GM12878 (cell line): ENCODE data around the gene HCST.

Source experiments
- EP300 ChIP-seq, 2 experiments: fragments of 150-350 bp in 1 of 2; IDR thresholded peaks; 2 replicates each; pipeline ENCODE4 v1.6.1; 2011 to 2012; ENCODE audit warnings: low read depth in 2 of 2, low read length in 2 of 2, borderline replicate concordance in 1 of 2, improper control_type of control experiment in 1 of 2, inconsistent platforms in 1 of 2; ENCODE audit not compliant: control insufficient read depth in 1 of 2
- EZH2 ChIP-seq: IDR thresholded peaks from 2 replicates; pipeline ENCODE4 v1.6.1; 2012; ENCODE audit warnings: low read depth, mild to moderate bottlenecking, control low read depth, inconsistent platforms, low read length, borderline replicate concordance; ENCODE audit not compliant: control insufficient read depth
- HCFC1 ChIP-seq: fragments of 150-350 bp; IDR thresholded peaks from 2 replicates; pipeline ENCODE4 v1.6.1; 2014; ENCODE audit warnings: low read length
- POLR2AphosphoS5 ChIP-seq: IDR thresholded peaks from 2 replicates; pipeline ENCODE4 v1.6.1; 2011; ENCODE audit warnings: mild to moderate bottlenecking, low read length, inconsistent platforms
- RELA ChIP-seq: fragments of 450-650 bp; IDR thresholded peaks from 2 replicates; pipeline ENCODE4 v1.8.0; 2014; ENCODE audit warnings: borderline replicate concordance; ENCODE audit not compliant: partially characterized antibody
- SIN3A ChIP-seq: IDR thresholded peaks from 2 replicates; pipeline ENCODE4 v1.6.1; 2012; ENCODE audit warnings: low read depth, low read length, improper control_type of control experiment
- SUZ12 ChIP-seq: fragments of 200-600 bp; sonication (generic); IDR thresholded peaks from one replicate; pipeline ENCODE4 v1.6.1; 2018; ENCODE audit warnings: antibody characterized with exemption, mild to moderate bottlenecking; ENCODE audit not compliant: unreplicated experiment
- TAF1 ChIP-seq: IDR thresholded peaks from 2 replicates; pipeline ENCODE4 v1.6.1; 2011; ENCODE audit warnings: mild to moderate bottlenecking, low read depth, low read length, borderline replicate concordance
- TF ChIP-seq, protein P1 (sequence below), 3 experiments: IDR thresholded peaks in 2 of 3; conservative IDR thresholded peaks in 1 of 3; 2 replicates each; pipeline ENCODE4 v1.5.1; 2011; ENCODE audit warnings: low read depth in 3 of 3, low read length in 3 of 3, mild to moderate bottlenecking in 3 of 3, control low read depth in 2 of 3, moderate library complexity in 2 of 3, inconsistent platforms in 1 of 3, mixed read lengths in 1 of 3; ENCODE audit not compliant: control insufficient read depth in 2 of 3, insufficient read depth in 1 of 3; ENCODE audit errors: extremely low read depth in 1 of 3
- TF ChIP-seq, protein P2 (sequence below): fragments of 450-650 bp; IDR thresholded peaks from 2 replicates; pipeline ENCODE4 v1.6.1; 2016; ENCODE audit warnings: mild to moderate bottlenecking, moderate library complexity, borderline replicate concordance
- TF ChIP-seq, protein P3 (sequence below): IDR thresholded peaks from 2 replicates; pipeline ENCODE4 v1.6.1; 2012; ENCODE audit warnings: low read depth, low read length, improper control_type of control experiment

DNA sequence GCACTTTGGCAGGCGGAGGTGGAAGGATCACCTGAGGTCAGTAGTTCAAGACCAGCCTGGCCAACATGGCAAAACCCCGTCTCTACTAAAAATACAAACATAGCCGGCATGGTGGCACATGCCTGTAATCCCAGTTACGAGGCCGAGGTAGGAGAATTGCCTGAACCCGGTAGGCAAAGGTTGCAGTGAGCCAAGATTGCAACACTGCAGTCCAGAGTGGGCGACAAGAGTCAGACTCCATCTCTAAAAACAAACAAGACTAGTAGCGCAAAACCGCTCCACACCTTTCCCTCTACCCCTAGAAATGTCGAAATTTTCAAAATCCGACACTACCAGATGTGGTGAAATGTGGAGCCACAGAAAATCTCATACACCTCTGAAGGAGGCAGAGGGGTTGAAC lies 17.0 kb downstream of the HCST start:
- TF ChIP-seq SUZ12 (no peak), POLR2AphosphoS5 (no peak), RELA (no peak), HCFC1 (no peak), TAF1 (no peak), EZH2 (no peak), EP300 (IDR thresholded peaks at IDR 0.05; ENCODE audit: borderline replicate concordance in 1 of 2, control insufficient read depth in 1 of 2, low read depth in 2 of 2, low read length in 2 of 2) (no peak), SIN3A (no peak)
- TF ChIP-seq, protein P1, sequence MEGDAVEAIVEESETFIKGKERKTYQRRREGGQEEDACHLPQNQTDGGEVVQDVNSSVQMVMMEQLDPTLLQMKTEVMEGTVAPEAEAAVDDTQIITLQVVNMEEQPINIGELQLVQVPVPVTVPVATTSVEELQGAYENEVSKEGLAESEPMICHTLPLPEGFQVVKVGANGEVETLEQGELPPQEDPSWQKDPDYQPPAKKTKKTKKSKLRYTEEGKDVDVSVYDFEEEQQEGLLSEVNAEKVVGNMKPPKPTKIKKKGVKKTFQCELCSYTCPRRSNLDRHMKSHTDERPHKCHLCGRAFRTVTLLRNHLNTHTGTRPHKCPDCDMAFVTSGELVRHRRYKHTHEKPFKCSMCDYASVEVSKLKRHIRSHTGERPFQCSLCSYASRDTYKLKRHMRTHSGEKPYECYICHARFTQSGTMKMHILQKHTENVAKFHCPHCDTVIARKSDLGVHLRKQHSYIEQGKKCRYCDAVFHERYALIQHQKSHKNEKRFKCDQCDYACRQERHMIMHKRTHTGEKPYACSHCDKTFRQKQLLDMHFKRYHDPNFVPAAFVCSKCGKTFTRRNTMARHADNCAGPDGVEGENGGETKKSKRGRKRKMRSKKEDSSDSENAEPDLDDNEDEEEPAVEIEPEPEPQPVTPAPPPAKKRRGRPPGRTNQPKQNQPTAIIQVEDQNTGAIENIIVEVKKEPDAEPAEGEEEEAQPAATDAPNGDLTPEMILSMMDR (IDR thresholded peaks at IDR 0.05 in 2 of 3, conservative IDR thresholded peaks at IDR 0.05 in 1 of 3; ENCODE audit: control insufficient read depth in 2 of 3, extremely low read depth in 1 of 3, insufficient read depth in 1 of 3, low read depth in 3 of 3, low read length in 3 of 3), result no peak
- TF ChIP-seq, protein P2, sequence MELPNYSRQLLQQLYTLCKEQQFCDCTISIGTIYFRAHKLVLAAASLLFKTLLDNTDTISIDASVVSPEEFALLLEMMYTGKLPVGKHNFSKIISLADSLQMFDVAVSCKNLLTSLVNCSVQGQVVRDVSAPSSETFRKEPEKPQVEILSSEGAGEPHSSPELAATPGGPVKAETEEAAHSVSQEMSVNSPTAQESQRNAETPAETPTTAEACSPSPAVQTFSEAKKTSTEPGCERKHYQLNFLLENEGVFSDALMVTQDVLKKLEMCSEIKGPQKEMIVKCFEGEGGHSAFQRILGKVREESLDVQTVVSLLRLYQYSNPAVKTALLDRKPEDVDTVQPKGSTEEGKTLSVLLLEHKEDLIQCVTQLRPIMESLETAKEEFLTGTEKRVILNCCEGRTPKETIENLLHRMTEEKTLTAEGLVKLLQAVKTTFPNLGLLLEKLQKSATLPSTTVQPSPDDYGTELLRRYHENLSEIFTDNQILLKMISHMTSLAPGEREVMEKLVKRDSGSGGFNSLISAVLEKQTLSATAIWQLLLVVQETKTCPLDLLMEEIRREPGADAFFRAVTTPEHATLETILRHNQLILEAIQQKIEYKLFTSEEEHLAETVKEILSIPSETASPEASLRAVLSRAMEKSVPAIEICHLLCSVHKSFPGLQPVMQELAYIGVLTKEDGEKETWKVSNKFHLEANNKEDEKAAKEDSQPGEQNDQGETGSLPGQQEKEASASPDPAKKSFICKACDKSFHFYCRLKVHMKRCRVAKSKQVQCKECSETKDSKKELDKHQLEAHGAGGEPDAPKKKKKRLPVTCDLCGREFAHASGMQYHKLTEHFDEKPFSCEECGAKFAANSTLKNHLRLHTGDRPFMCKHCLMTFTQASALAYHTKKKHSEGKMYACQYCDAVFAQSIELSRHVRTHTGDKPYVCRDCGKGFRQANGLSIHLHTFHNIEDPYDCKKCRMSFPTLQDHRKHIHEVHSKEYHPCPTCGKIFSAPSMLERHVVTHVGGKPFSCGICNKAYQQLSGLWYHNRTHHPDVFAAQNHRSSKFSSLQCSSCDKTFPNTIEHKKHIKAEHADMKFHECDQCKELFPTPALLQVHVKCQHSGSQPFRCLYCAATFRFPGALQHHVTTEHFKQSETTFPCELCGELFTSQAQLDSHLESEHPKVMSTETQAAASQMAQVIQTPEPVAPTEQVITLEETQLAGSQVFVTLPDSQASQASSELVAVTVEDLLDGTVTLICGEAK, result no peak
- TF ChIP-seq, protein P3, sequence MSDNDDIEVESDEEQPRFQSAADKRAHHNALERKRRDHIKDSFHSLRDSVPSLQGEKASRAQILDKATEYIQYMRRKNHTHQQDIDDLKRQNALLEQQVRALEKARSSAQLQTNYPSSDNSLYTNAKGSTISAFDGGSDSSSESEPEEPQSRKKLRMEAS, result no peak
